Bronchus fibroblast of lung (primary cell): ENCODE results near the gene OR4C15. TPM values are rescaled to one million over a fixed set of nuclear protein-coding genes. Genes with fewer than 3 reads are reported as not detected.

Experiments
- total RNA-seq: library from RNA; depleted of rRNA; stranded (reverse); fragments of >200 nt; gene quantifications from 2 replicates; pipeline ENCODE4 v1.2.3, GENCODE V29; 2015

OR4C15 gene
- total RNA-seq, result not detected in 2 replicates

GRCh38 chr11:55554169-55554568, at the start of gene OR4C15:
Gene OR4C15 (plus strand): TSS chr11:55554469. CDS start chr11:55554469, 0 bp downstream.

GRCh38 chr11:55571828-55572227, 17.6 kb downstream of the OR4C15 start, which contains the start of gene OR4C16:
Gene OR4C16 (plus strand): TSS chr11:55572128. CDS start chr11:55572128, 0 bp downstream.

Other genes with a start within 250 kb of the OR4C15 start
- gene OR4A16, start 211.3 kb upstream of the OR4C15 start, total RNA-seq, result not detected in 2 replicates
- gene OR4A15, start 186.5 kb upstream of the OR4C15 start, total RNA-seq, result not detected in 2 replicates
- not detected in 2 replicates for gene OR4C16, start 17.7 kb downstream of the OR4C15 start, total RNA-seq
- not detected in 2 replicates for gene OR4C11, start 53.2 kb downstream of the OR4C15 start, total RNA-seq
- gene OR4P4, start 80.6 kb downstream of the OR4C15 start, total RNA-seq, result not detected in 2 replicates
- gene OR4S2, start 93.9 kb downstream of the OR4C15 start, total RNA-seq, result not detected in 2 replicates
- gene OR4C6, start 107.7 kb downstream of the OR4C15 start, total RNA-seq, result not detected in 2 replicates
- not detected in 2 replicates for gene OR5D13, start 219.0 kb downstream of the OR4C15 start, total RNA-seq
- gene OR5D14, start 241.1 kb downstream of the OR4C15 start, total RNA-seq, result not detected in 2 replicates